Fibroblast of peridontal ligament (primary cell): ENCODE data around the gene ZNF385B.
A peak's percentile ranks its signal among the peaks of the same experiment; 100 is the strongest.

Experiments used
- DNase-seq: peaks from one replicate; pipeline ENCODE4 v3.0.0-alpha.2; 2010; ENCODE audit errors: extremely low read depth

Gene ZNF385B

DNA sequence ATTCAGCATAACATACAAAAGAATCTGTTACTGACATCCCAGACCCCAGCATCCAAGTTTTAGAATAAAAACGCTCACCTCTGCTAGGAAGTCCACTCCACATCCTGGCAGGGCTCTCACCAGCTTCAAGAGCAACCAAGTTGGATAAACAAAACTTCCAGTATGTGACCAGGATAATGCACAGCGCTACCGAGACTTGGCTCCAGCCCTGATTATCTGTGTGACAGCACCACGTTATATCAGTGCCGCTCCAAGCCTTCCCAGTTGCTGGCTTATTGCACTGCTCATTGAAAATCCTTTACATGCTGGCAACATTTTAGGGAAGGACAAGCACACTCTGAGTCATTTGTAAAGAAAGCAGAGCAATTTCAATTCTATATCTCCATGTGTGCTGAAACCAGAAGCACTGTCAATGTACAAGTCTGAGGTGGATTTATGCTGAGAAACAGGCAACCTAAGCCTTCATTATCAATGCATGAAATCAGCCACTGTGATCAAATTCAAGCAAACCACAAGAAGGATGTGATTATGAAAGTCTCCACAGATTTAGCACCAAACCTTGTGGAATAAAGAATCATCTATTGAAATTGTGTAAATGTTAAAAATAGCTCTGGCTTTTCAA, 115.7 kb downstream of the ZNF385B start:
- peak; percentile 38 for DNase-seq

- DNase-seq = no peak
Measured at GRCh38 chr2:179744401-179744800, 117.0 kb downstream of the ZNF385B start.

- no peak for DNase-seq
Measured at GRCh38 chr2:179741317-179741716, 120.1 kb downstream of the ZNF385B start.

DNA sequence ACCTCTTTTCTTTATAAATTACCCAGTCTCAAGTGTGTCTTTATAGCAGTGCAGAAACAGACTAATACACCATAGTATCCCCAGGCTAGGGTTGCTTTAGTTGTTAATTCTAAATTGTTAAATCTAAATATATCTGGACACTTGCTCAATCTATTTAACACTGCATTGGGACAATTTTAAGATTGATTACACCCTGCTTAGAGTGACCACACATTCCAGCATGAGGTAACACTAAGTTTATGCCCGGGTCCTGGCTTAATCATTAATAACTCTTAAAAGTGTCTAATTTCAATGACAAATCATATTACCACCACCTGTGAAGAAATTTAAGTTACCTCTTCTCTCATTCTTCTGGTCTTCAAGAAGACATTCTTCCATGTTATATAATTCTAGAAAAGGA, 131.4 kb downstream of the ZNF385B start:
- no peak for DNase-seq

DNA sequence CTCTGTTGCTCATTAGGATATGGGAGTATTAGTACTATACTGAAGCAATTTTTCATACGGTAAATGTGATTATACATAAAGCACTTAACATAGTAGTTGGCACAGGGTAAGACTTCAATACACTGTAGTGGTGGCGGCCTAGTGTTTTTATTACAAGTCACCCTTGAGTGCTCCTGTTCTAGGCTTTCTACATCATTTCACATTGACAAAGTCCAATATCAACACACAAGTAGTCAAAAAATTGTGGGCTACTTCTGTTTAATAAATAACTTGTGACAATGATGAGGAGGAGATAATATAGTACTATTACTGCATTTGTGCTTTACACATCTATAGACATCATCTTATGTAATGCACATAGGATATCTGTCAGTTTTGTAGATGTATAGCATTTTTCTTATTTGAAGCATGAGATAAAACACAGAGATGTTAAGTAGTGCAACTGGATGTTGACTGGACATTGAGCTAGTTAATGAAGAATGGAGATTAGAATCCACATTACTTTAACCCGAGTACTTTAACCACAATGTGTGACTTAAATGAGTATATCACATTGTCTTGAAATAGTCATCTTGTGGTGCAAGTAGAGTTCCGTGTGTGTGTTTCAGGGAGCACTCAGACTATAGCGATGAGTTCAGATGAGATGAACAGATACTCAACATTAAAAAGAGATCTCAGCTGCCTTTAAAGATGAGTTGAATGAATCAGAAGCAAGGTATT, 134.8 kb downstream of the ZNF385B start:
- no peak for DNase-seq

- DNase-seq = no peak
Measured at GRCh38 chr2:179724403-179724802, 137.0 kb downstream of the ZNF385B start.

GRCh38 chr2:179720173-179720772, 141.1 kb downstream of the ZNF385B start:
- no peak for DNase-seq

GRCh38 chr2:179715871-179716270, 145.5 kb downstream of the ZNF385B start:
- DNase-seq = no peak

GRCh38 chr2:179715196-179715595, 146.2 kb downstream of the ZNF385B start:
- no peak for DNase-seq

DNA sequence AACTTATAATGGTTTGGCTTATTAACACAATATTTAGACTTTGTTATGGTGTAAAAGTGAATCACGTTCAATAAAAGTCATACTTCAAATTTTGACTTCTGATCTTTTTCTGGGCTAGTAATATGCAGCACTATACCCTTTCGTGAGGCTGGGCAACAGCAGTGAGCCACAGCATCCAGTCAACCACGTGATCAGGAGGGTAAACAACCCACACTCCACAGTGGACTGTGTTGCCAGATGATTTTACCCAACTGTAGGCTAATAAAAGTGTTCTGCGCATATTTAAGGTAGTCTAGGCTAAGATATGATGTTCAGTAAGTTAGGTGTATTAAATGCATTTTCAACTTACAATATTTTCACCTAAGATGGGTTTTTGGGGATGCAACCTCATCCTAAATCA, 148.6 kb downstream of the ZNF385B start:
- no peak for DNase-seq

DNA sequence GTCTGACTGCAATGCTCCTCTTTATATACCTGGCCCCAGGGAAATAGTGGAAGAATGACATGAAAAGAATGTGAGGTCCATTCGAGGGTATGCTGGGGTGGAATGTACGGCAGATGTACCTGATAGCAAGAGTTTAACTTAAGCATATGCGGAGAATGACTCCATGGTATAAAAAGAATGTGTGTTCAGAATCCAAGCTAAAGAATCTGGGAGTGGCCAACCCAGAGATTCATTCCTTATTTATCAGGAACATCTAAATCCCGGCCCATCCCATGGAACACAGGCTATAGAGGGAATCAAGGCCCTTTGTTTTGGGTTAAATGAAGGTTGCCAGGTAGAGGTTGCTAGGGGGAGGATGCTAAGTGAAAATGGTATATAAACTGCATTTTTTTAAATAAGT, 150.0 kb downstream of the ZNF385B start:
- DNase-seq = no peak

DNA sequence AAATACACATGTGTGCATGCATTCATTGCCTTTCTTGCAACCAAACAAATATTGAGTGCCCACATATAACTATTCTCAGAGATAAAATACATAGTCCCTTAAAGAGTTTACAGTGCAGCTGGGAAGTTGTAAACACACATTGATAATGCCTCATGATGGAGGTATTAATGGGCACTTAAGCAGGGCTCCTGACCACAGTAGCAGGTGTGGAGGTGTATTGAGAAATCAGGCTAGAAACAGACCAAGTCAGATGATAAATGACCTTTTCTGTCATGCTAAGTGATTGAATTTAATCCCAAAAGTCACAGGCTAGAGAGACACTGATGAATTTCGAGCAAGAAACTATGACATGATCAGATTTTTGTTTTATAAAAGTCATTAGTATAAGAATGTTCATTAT, 157.7 kb downstream of the ZNF385B start:
- no peak for DNase-seq

DNA sequence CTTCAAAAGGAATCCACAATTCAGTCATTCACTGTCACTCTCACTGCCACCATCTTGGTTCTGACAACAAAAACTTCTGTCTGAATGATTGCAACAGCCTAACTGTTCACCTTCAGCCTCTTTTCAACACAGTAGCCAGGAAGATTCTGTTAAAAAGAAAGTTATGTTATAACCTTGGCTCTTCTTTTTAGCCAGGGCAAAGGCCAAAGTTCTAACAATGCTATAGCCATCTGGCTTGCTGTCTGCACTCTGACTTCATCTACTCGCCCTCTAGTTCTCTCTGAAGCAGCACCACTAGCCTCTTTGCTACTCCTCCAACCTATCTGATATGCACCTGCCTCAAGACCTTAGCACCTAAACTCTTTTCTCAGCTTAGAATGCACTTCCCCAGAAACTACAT, 158.5 kb downstream of the ZNF385B start:
- no peak for DNase-seq

GRCh38 chr2:179701524-179702110, 159.8 kb downstream of the ZNF385B start:
- DNase-seq = no peak

GRCh38 chr2:179695486-179695885, 165.9 kb downstream of the ZNF385B start:
- no peak for DNase-seq

GRCh38 chr2:179694963-179695362, 166.4 kb downstream of the ZNF385B start:
- no peak for DNase-seq

- DNase-seq = no peak
Measured at GRCh38 chr2:179692610-179693009, 168.8 kb downstream of the ZNF385B start.

DNA sequence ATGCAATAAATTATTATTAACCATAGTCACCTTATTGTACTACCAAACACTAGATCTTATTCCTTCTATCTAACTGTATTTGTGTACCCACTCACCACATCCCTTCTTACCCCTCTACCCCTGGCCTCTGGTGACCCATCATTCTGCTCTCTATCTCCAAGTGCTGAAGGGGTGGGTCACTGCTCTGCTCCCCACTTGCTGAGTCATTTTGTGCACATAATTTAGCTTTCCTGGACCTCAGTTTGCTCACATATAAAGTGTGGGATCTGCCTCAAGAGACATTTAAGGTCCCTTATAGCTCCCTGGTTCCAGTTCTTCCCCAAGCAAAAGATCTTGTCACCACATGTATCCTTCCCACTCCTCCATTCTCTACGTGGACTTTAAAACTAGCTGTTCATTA, 169.4 kb downstream of the ZNF385B start:
- DNase-seq = no peak

- DNase-seq = no peak
Measured at GRCh38 chr2:179691235-179691634, 170.2 kb downstream of the ZNF385B start.

DNA sequence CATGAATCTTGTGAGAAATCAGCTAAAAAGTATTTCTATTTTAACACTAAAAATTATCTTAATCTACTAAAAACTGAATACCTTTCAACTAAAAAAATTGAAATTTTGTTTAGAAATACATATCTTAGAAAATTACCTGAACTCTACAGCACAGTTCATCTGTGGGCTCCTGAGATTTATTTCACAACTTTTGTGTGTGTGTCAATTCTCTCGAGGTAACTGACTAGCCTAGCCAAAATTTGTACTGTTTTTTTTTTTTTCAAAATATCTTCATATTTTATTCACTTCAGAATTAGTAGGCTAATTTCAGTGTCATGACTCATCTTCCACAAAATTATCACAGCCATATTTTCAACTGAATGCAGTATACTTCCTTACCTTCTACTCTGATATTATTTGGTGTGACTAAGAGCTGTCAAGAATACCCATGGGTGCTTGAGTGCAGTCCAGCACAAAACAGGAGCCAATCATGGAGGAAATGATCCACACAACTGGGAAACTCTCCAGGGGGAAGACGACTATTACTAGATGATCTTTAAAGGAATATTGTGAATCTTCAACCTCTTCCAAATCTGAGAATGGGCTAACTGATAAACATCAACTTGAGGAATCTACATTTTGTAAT, 174.6 kb downstream of the ZNF385B start:
- peak; percentile 22 for DNase-seq

GRCh38 chr2:179686069-179686468, 175.3 kb downstream of the ZNF385B start:
- no peak for DNase-seq

DNA sequence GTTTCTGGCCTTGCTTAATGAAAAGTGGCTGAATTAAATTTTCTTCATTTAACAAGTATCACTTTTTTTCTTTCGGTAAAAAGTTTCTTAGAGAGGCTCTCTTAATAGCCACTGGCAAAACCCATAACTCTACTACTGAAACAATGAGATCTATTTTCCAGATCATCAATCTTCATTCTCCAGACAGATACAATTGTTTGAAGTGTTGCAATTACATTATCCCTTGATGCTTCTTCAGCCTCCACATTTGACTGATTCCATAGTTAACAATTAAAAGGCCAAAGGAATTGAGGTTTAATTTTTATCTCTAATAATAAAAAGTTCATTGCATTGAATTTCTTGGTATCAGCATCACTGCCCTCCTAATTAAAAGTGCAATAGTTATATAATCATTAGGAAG, 176.3 kb downstream of the ZNF385B start:
- DNase-seq = no peak
